HG02885 (cell line): ENCODE data around the gene POLR2L.

Source experiments
- ATAC-seq: cut with Tn5 transposase; IDR thresholded peaks from one replicate; pipeline ENCODE4 v1.9.1; 2021; ENCODE audit warnings: mild to moderate bottlenecking; ENCODE audit not compliant: unreplicated experiment, poor library complexity

The POLR2L gene

DNA sequence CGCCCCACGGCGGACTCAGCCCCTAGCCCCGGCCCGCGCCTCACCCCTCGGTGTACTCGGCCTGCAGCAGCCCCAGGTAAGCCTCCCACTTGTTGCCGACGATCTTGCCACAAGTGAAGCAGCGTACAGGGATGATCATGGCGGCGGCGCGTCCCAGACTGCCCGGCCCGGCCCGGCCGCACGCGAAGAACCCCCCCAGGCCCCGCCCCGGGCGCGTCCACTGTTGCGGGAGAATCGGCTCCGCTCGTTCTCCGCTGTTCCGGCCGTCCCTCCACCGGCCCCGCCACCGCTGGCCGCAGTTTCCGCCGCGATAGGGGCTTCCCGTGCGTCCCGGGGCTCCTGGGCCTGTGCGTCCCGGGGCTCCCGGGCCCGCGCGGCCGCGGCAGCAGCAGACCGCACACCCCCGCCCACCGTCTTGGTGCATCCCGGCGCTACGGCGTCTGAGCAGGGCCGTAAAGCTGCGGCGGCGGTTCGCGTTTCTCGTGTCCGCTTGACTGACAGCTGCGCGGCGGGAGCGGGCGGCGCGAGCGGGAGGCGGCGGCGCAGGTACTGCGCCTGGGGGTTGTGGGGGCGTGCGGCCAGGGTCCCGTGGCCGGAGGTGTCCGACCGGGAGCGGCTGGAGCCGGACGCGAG is at the start of gene POLR2L, which contains the start of gene TSPAN4:
POLR2L (minus strand) TSS at position 160 of the 633 bp plus-strand sequence; CDS start at position 139, 21 bp downstream.
TSPAN4 (plus strand) TSS at position 483 of the 633 bp plus-strand sequence. CDS start 7,453 bp downstream, outside the sequence.
- peak; percentile 74 for ATAC-seq

DNA sequence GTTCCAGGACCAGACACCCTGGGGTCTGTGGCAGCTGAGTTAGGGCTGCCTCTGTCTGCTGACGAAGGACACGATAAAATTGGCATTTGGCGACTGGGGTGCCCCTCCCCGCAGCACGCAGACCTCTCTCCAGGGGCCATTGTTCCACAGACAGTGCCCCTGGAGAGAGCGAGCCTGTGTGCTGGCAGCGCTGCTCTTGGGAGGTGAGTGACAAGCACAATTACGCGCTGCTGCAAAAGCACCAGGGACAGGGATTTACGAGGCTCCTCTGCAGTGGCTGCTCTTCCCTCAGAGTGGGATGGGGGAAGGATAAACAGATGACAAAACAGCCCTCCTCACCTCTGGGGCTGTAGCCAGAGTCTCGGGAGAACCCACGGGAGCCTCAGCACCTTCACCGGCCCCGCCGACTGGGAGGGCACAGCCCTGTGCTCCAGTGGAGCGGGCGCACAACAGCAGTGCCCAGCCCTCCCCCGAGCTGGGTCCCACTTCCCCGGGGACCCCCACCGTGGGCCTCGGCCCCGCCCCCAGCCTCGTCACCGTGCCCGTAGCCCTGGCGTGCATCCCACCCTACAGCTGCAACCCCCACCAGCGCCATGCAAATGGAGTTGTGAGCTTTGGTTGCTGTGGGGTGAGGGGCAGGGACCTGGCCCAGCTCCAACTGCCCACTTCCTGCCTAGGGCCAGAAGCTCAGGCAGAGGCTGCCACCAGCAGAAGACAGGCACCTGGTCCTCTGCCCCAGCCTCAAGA is 48.6 kb upstream of the POLR2L start:
- ATAC-seq = no peak

DNA sequence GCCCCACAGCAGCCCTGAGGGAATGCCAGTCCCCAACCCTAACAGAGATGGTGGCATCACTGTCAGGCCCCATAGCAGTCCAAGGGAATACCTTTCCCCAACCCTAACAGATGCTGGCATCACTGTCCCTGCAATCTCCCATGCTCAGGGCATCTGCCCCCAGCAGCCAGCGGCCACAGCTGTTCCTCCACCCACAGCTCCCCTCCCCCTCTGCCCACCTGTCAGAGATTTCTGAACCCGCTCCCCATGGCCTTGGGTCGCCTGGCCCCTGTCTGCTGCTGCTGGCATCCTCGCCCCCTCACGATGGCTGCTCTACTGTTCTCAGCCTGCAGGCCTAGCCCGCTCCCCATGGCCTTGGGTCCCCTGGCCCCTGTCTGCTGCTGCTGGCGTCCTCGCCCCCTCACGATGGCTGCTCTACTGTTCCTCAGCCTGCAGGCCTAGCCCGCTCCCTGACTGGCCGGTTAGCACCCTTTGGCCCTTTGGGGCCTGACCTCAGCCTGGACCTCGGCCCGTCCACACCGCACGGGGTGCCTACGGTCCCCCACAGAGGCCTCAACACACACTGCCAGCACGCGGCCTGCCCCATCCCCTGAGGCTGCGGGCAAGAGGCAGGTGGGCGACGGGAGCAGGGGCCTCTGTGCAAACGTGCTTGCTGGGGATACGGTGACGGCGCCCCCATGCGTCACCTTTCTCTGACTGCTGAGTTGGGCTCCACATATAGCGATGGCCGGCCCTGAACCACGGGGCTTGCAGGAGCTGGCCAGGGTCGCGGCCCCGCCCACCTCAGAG is 47.6 kb upstream of the POLR2L start:
- ATAC-seq = no peak

DNA sequence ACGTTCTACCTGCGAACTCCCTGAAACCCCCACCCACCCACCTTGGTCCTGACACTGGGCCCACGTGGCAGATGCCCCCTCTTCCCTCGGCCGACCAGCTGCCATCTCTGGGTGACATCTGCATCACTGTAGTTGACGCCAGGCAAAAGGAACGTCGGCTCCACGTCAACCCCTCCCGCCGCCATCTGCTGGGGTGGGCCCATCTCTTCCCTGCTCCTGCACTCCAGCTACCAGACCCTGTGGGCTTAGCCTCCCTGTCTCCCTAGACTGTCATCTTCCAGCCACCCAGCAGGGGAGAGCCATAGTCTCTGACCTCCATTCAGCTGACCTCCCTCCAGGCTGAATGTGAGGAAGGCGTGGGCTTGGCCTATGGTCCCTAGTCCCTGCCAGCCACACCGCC is 46.9 kb upstream of the POLR2L start:
- ATAC-seq = no peak

DNA sequence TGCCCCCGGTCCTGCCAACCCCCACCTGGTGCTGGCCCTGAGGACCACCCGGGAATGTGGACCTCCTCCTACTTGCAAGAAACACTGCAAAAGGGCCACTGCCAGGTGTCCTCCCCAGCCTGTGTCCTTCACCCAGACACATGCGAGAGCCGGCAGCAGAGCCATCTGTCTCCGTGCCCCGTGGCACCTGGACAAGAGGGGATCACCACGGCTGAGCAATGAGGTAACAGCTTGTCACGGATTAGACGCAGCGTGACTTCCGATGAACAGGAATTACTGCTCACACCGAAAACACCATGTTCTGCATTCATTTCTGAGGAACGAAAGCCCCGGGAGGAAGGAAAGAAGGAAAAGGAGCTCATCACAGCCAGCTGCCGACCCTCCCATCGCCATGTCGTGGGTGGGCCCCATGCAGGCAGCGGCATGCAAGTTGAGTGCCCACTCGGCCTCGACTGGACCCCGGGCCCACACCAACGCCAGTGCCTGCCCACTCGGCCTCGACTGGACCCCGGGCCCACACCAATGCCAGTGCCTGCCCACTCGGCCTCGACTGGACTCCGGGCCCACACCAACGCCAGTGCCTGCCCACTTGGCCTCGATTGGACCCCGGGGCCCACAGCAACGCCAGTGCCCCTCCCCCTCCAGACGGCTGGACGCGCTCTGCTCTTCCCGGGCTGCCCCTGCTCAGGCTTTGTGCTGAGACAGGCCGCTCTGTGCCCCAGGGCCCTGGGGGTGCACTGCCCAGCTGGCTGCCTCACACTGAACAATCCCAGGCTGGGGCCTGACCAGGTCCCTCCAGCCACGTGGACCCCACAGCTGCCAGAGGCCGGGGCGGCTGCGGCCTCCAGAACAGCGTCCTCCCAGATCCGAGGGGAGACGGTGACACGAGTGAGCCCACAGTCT is 46.2 kb upstream of the POLR2L start:
- ATAC-seq = no peak

DNA sequence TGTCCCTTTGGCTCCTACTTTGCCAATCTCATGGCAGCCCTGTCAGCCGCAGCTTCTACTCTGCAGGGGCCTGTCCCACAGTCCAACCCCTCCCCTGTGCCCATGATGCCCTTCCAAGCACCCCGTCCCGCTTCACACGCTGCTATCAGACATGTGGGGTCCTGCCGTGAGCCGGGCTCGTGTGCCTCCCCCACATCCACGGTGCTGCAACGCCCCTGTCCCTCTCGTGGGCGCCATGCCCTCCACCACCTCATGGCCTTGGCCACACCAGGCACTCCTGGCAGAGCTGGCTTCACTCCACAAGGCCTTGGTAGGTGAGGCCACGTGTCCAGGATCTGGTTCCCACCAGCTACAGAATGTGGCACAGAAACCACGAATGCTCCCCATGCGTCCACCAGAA is 45.3 kb upstream of the POLR2L start:
- ATAC-seq = no peak

DNA sequence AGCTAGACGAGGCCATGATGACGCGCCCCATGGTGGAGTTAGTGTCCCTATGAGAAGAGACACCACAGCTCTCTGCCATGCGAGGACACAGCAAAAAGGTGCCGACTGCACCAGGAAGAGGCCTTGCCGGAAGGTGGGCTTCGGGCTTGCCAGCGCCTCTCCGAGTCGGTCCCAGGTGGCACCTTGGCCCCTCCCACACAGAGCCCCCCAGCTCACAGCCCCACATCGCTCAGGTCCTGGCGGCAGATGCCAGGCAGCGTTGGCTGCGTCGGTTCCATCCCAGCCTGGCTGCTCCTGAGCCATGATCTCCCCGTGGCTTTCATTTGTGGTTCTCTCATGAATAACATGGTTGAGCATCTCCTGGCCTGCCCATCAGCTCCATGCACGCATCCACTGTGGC is 44.2 kb upstream of the POLR2L start:
- ATAC-seq = no peak

DNA sequence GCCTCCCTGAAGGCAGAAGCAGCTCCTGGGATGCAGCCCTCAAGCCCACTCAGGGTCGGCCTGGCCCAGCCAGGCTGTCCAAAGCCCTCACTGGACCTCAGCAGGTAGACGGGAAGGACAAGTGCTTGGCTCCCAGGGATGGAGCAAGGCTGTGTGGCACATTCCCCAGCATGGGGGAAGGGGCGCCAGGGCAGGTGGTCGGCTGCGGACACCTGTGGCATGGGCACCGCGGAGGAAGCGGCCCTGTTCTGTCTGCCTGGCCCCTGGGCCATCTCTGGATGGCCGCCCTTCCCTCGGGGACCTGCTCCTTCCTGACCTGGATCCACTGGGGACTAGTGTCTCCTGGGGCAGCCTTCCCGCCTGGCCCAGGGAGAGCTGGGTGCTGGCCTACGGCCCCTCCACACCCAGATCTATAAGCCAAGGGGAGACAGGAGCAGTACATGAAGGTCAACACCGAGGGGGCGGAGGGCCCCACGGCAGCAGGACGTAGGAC is 42.3 kb upstream of the POLR2L start:
- no peak for ATAC-seq

DNA sequence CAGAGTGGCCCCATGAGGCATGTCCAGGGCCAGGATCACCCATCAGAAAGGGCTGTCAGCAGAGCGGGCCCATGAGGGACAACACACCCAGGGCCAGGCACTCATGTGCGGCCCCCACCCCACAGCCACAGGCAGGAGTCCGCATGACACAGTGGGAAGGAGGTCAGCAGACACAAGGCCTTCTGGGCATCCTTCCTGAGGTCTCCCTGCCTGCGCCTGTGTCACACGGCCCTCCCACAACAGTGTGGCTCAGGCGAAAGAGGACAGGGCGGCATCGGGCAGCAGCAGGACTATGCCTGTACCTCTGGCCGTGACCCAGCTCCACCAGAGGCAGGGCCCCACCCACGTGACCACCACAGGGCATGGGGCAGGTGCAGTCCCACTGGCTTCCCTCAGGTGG is 41.2 kb upstream of the POLR2L start:
- no peak for ATAC-seq

DNA sequence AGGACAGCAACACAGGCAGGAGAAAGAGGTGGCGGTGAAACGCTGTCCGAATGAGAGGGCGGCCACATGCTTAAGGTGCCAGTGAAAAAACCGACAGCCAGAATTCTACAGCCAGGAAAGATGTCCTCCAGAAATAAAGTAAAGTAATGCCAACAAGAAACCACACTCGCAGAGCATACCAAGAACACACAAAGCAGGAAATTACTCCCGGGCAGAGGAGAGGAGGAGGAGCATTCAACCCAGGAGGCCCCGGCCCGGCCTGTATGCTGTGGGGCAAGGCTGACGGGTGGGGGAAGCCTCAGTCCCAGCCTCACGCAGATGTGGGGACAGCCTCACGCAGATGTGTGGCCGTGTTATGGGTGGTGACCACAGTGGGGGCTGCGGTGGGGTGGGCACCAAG is 40.3 kb upstream of the POLR2L start:
- ATAC-seq = no peak

DNA sequence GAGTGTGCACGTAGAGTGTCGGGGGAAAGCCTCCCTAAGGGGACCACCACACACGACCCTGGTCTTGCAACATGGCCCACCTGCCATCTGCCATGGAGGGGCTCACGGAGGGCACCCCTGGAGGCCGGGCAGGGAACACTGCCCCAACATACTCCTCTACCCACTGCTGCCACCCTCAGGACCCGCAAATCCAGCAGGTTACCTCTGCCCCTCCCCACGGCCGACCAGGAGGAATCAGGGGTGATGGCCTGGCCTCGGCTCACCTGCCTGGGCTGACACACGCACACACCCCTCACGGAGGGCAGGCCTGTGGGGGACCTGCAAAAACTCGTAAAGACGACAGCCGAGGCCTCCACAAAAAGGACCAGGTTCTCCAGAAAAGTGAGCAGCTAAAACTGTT is 38.1 kb upstream of the POLR2L start:
- ATAC-seq = no peak

DNA sequence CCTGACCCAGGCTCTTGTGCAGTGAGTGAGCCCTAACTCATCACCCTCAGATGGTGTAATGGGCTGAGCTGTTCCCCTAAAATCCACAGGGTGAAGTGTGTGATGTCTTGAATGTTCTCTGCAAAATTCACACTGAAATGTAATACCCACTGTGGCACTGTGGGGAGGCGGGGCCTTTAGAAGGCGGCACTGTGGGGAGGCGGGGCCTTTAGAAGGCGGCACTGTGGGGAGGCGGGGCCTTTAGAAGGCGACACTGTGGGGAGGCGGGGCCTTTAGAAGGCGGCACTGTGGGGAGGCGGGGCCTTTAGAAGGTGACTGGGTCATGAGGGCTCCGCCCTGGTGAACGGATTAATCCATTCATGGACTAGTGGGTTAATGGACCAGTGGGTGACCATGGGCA is 35.2 kb upstream of the POLR2L start:
- no peak for ATAC-seq

DNA sequence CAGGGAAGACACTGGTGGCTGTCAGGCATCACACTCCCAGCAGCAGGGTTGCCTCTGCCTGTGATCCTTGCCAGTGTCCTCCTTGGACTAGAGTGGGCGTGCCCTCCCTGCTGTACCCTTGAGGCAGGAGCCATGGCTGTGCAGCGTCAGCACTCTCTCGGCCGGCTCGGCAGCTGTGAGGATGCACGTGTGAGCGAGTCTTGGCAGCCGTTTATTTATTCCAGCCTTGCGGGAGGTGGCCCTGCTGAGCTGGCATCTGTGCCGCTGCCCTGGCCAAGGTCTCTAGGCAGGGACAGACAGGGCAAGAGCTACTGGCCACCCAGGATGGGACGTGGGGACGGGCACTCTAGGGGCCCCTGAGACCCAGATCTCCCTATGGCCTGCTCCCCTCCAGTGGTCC is 34.2 kb upstream of the POLR2L start:
- no peak for ATAC-seq

DNA sequence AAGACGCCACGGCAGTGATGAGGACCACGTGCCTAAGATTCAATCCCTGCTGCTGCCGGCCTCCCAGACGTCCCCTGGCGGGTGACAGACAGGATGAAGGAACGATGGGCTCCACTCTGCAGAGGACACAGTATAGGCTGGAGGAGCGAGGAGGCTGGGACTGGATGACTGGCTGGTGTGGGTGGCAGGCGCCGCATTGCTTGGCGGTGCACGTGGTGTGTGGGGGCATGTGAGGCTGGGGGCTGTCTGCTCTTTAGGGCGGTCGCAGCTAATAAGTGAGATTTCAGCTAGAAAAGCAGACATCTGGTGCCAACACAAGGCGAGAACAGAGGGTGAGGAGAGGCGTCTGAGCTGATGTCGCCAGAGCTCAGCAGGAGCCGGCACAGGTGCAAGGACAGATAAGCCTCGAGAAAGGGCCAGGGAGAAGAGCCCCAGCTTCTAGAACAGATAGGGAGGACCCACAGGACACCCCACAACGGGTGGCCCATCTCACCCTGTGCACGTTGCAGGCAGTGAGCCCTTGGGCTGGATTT is 33.5 kb upstream of the POLR2L start:
- no peak for ATAC-seq

DNA sequence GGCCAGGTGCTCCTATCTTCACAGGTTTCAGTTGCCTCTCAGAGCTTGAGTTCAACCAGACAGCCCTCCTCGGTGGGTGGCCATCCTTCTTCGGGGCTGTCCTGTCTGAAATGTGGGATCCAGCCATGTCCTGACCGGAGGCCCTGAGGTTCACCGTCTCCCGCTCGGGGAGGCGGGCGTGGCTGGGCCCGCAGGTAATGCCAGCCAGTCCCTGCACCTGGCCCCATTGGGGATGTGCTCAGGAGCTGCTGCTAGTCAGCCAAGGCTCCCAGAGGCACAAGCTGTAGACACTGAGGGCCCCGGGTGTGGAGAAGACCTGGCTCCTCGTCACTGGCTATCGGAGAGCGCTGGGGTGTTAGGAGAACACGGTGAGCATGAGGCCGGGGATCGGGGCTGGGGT is 32.9 kb upstream of the POLR2L start:
- ATAC-seq = no peak

DNA sequence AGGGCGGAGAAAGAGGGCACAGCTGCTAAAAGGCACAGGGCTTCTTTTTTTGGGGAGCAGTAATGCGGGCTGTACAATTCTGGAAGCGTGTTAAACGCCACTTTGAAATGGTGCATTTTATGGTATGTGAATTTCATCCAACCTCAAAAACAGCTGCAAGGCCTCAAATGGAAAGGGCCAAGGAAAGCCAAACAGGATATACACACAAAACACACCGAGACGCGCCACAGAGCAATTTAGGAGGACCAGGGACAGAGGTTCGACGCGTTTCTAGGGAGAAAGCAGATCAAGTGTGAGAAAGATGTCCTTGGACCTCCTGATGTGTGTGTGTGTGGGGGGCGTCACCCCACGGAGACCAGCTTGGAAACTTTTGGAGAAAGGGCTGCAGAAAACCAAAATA is 31.4 kb upstream of the POLR2L start:
- no peak for ATAC-seq

DNA sequence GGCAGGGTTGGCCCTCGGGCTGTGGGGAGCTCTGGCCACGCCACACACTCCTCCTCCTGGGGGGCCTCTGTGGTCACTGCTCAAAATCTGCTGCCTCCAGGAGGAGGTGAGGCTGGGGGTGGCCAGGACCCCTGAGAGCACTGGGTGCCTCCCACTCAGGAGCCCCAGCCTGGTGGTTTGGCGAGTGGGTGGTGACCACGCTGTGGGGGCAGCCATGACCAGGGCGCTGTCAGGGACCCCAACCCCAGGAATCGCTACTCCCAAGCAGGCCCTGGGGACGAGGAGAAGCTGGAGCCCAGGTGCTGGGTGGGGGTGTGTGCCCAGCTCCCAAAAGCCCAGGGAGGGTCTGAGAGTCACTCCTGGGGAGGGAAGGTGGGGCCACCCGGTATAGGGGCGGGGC is 30.5 kb upstream of the POLR2L start:
- no peak for ATAC-seq

DNA sequence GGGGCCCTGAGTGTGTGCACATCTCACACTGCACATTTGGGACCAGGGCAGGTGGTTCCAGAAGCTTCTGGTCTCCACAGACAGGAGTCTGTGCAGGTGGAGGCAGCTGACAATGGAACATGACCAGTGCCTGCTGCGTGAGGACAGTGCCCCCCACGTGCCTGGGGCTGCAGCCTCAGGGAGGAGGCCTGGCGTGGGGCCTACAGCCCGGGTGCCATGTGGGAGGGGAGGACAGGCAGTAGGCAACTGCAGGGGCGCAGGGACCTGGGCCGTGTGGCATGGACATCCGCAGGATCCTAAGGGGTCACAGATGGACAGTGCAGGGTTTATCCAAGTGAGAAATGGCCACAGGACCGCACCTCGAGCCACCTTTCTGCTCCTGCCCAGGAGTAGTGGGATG is 29.1 kb upstream of the POLR2L start:
- ATAC-seq = no peak

DNA sequence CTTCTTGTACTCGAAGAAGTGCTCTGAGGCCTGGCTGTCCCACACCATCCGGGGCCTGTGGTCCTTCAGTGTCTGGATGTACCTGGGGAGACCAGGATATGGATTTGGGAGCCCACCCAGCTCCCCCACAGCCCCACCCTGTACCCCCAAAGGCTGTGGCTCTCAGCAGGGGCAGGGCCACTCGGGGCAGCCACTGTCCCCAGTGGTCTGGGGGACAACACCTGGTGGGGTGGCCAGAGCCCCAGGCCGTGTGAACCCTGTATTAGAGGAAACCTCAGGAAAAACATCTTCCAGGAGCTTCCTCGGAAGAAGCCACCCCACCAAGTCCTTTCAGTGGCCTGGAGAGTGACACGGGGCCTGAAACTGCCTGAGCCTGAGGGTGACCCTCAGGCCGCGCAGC is 28.1 kb upstream of the POLR2L start:
- ATAC-seq = no peak

DNA sequence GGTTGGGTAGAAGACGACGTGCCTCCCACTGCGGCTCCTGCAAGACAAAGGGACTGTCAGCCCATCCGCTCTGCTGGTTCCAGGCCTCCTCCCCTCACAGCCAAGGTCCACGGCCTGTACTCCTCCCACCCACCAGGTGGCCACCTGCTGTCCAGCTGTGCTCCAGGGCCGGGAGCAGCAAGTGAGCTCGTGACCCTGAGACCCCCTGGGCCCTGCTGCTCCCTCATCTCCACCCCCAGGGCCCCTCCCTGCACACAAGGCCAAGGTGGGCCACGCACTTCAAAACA is 27.7 kb upstream of the POLR2L start:
- no peak for ATAC-seq
